Endothelial cell of umbilical vein (primary cell): Measurements from ENCODE around the gene CFAP46. TPM values are rescaled to one million over a fixed set of nuclear protein-coding genes. Genes with fewer than 3 reads are reported as not detected.

ENCODE experiments used
- BruUV-seq: library from RNA; stranded (reverse); fragments of 400-500 nt; replicated peaks from 2 replicates; lab custom pipeline; 2021; lab: Mats Ljungman, UMichigan
- CTCF ChIA-PET: fragments of 300-600, 350-600 bp; sonication (Branson Sonifier 250); formaldehyde crosslinking; loops from one replicate; lab custom pipeline; 2021; ENCODE audit warnings: antibody characterized with exemption, inconsistent platforms; lab: Charles Lee
- POLR2A ChIA-PET: fragments of 300-600, 350-600 bp; sonication (Branson Sonifier 250); formaldehyde crosslinking; loops from one replicate; lab custom pipeline; 2021; ENCODE audit warnings: antibody characterized with exemption, inconsistent platforms; lab: Charles Lee
- DNase-seq: peaks from one replicate; pipeline ENCODE4 v3.0.0-alpha.2; 2011; ENCODE audit warnings: low read depth, low spot score
- FAIRE-seq: peaks from 2 replicates; lab custom pipeline; 2011; peaks lifted over from hg19 to GRCh38; lab: Jason Lieb, UNC
- H2AFZ ChIP-seq: 2 replicates; pipeline ENCODE4 v1.6.0; 2012; ENCODE audit warnings: low read depth, low read length, control low read depth, inconsistent platforms
- H3K27ac ChIP-seq: 2 replicates; pipeline ENCODE4 v1.5.1; 2011; ENCODE audit warnings: low read depth, mild to moderate bottlenecking, control low read depth, low read length, moderate library complexity; ENCODE audit not compliant: insufficient read depth
- H3K27me3 ChIP-seq, 2 experiments: 2 replicates each; pipeline versions ENCODE4 v1.6.0 to v1.6.1; 2011; ENCODE audit warnings: low read length in 2 of 2, mixed read lengths in 1 of 2; ENCODE audit not compliant: control insufficient read depth in 2 of 2, insufficient read depth in 2 of 2
- H3K36me3 ChIP-seq, 2 experiments: 2 replicates in 1 of 2; 3 replicates in 1 of 2; pipeline ENCODE4 v1.5.1; 2011; ENCODE audit warnings: low read length in 2 of 2, mild to moderate bottlenecking in 1 of 2, moderate library complexity in 1 of 2; ENCODE audit not compliant: control insufficient read depth in 2 of 2, insufficient read depth in 2 of 2; ENCODE audit errors: extremely low read depth in 1 of 2
- H3K4me1 ChIP-seq: 3 replicates; pipeline ENCODE4 v1.5.1; 2011; ENCODE audit warnings: mild to moderate bottlenecking, low read length; ENCODE audit not compliant: control insufficient read depth, insufficient read depth; ENCODE audit errors: extremely low read depth
- H3K4me2 ChIP-seq: 2 replicates; pipeline ENCODE4 v1.6.1; 2011; ENCODE audit warnings: low read length, control low read depth, mixed read lengths; ENCODE audit not compliant: insufficient read depth
- H3K4me3 ChIP-seq, 3 experiments: fragments of 200-600 bp in 1 of 3; sonication (generic), shearing (Covaris generic) in 1 of 3; replicated peaks in 1 of 3; 2 replicates each; pipeline ENCODE4 v1.5.1; 2011 to 2016; ENCODE audit warnings: control low read depth in 3 of 3, low read length in 3 of 3, mild to moderate bottlenecking in 2 of 3, inconsistent platforms in 1 of 3, low read depth in 1 of 3, moderate library complexity in 1 of 3; ENCODE audit not compliant: insufficient read depth in 1 of 3
- H3K79me2 ChIP-seq: 2 replicates; pipeline ENCODE4 v1.6.0; 2012; ENCODE audit warnings: low read length, inconsistent platforms; ENCODE audit not compliant: control insufficient read depth, insufficient read depth
- H3K9ac ChIP-seq: replicated peaks from 2 replicates; pipeline ENCODE3; 2011; ENCODE audit warnings: low read length, control low read depth; ENCODE audit not compliant: insufficient read depth; ENCODE audit errors: extremely low read depth
- H3K9me1 ChIP-seq: replicated peaks from 3 replicates; pipeline ENCODE4 v1.6.0; 2011; ENCODE audit warnings: mild to moderate bottlenecking, low read length; ENCODE audit not compliant: control insufficient read depth, insufficient read depth; ENCODE audit errors: extremely low read depth
- H3K9me3 ChIP-seq: replicated peaks from 2 replicates; pipeline ENCODE4 v1.5.1; 2012; ENCODE audit warnings: low read length, inconsistent platforms; ENCODE audit not compliant: control insufficient read depth, insufficient read depth
- H4K20me1 ChIP-seq: replicated peaks from 2 replicates; pipeline ENCODE3; 2011; ENCODE audit warnings: mild to moderate bottlenecking, low read length; ENCODE audit not compliant: control insufficient read depth, insufficient read depth; ENCODE audit errors: extremely low read depth
- CTCF ChIP-seq, 2 donors: IDR thresholded peaks; 1 replicate in 1 of 2; 2 replicates in 1 of 2; pipeline ENCODE4 v1.5.1; 2011; ENCODE audit warnings: low read length in 2 of 2, mild to moderate bottlenecking in 2 of 2, moderate library complexity in 2 of 2, control low read depth in 1 of 2, inconsistent platforms in 1 of 2, low read depth in 1 of 2; ENCODE audit not compliant: insufficient read depth in 1 of 2; ENCODE audit errors: extremely low read depth in 1 of 2
- EZH2 ChIP-seq: IDR thresholded peaks from 2 replicates; pipeline ENCODE4 v1.6.1; 2012; ENCODE audit warnings: borderline replicate concordance, low read depth, mild to moderate bottlenecking, moderate library complexity, low read length, inconsistent platforms; ENCODE audit not compliant: severe bottlenecking
- FOS ChIP-seq: IDR thresholded peaks from 2 replicates; pipeline ENCODE4 v1.6.1; 2011; ENCODE audit warnings: mild to moderate bottlenecking, low read length, moderate library complexity, borderline replicate concordance; ENCODE audit not compliant: insufficient read depth
- GATA2 ChIP-seq: IDR thresholded peaks from 2 replicates; pipeline ENCODE4 v1.7.0; 2011; ENCODE audit warnings: low read depth, mild to moderate bottlenecking, moderate library complexity, mixed read lengths, low read length; ENCODE audit not compliant: insufficient read length, insufficient read depth
- JUN ChIP-seq: IDR thresholded peaks from 2 replicates; pipeline ENCODE4 v1.6.1; 2011; ENCODE audit warnings: borderline replicate concordance, low read depth; ENCODE audit not compliant: insufficient read length, insufficient read depth
- MAX ChIP-seq: IDR thresholded peaks from 2 replicates; pipeline ENCODE4 v1.6.1; 2011; ENCODE audit not compliant: insufficient read depth, insufficient read length
- MYC ChIP-seq: IDR thresholded peaks from one replicate; pipeline ENCODE4 v1.6.1; 2011; ENCODE audit warnings: mild to moderate bottlenecking, low read depth, low read length
- POLR2A ChIP-seq: IDR thresholded peaks from 2 replicates; pipeline ENCODE4 v1.6.1; 2012; ENCODE audit warnings: low read depth, mild to moderate bottlenecking, control low read depth, low read length
- POLR2AphosphoS5 ChIP-seq: IDR thresholded peaks from 2 replicates; pipeline ENCODE4 v1.6.1; 2012; ENCODE audit warnings: low read depth, mild to moderate bottlenecking, control low read depth, low read length, moderate library complexity; ENCODE audit not compliant: insufficient read depth
- dilution Hi-C: fragments of 300-500 bp; cut with MboI; formaldehyde crosslinking; loops from one replicate; pipeline ENCODE4 v1.15.0; 2019; ENCODE audit warnings: low sequenced_read_pairs; ENCODE audit not compliant: extremely low pct_ligation_motif_present
- intact Hi-C: fragments of 100-400 bp; cut with micrococcal nuclease; formaldehyde crosslinking; loops from one replicate; pipeline ENCODE4 v1.10.0; 2022
- polyA plus RNA-seq, 4 experiments: library from polyadenylated mRNA; depleted of rRNA in 3 of 4; stranded (reverse) in 3 of 4; unstranded in 1 of 4; fragments of >200 nt; gene quantifications; 2 replicates each; pipeline versions ENCODE4 v1.2.1 to v1.2.3, GENCODE V29; 2011 to 2012; ENCODE audit warnings: missing spikeins in 1 of 4
- total RNA-seq: library from RNA; stranded (reverse); gene quantifications from 2 replicates; pipeline ENCODE4 v1.2.3, GENCODE V29; 2021

Gene CFAP46
- total and polyA plus RNA-seq, 2 donors (not counting 3 experiments of a cell fraction or from before 2014, with no cell fraction given): 0.75 to 0.98 TPM

GRCh38 chr10:132991706-132992432 is 49.5 kb upstream of the CFAP46 start:
- Histone ChIP-seq H3K9ac (no peak overlapping the region), H3K9me1 (no peaks in the 10 kb centered on the region), H3K36me3 (no peaks in the 10 kb centered on the region), H3K4me2 (no peak overlapping the region), H3K4me3 (no peak overlapping the region), H4K20me1 (no peaks in the 10 kb centered on the region), H3K27ac (no peak overlapping the region), H3K9me3 (no peaks in the 10 kb centered on the region), H3K79me2 (no peaks in the 10 kb centered on the region), H3K27me3 (no peaks in the 10 kb centered on the region), H2AFZ (no peak overlapping the region), H3K4me1 (no peaks in the 10 kb centered on the region)
- DNase-seq (no peak), FAIRE-seq (no peak)
- POLR2A ChIA-PET: no interaction called here
- CTCF ChIA-PET: no interaction called here
- dilution Hi-C loops (no loop called here), intact Hi-C loops (no loop called here)
- BruUV-seq: no TSS peak
- TF ChIP-seq POLR2A (no peak), POLR2AphosphoS5 (no peak), EZH2 (no peak), CTCF (IDR thresholded peaks at IDR 0.05; ENCODE audit: extremely low read depth in 1 of 2, insufficient read depth in 1 of 2, low read depth in 1 of 2, low read length in 2 of 2) (no peak), FOS (no peak), JUN (no peak), MAX (no peak), MYC (no peak), GATA2 (no peak)
